Renal pelvis (tissue), 4 donors: ENCODE measurements around the gene ZDHHC11B. TPM values are rescaled to one million over a fixed set of nuclear protein-coding genes. Genes with fewer than 3 reads are reported as not detected.
"Not testable (repeated sequence)": the region's sequence is repeated elsewhere in the genome, so short reads cannot be mapped to it uniquely, and the experiment has no call there.

ENCODE experiments used
- DNase-seq: peaks from one replicate; pipeline ENCODE4 v3.0.0-alpha.2; 2013
- polyA plus RNA-seq, 3 donors: library from polyadenylated mRNA; unstranded; fragments of 120-200 nt; gene quantifications; one replicate each; pipeline ENCODE4 v1.2.1, GENCODE V29; 2013; ENCODE audit not compliant: insufficient read length in 3 of 3

ZDHHC11B gene
- polyA plus RNA-seq, 3 donors = 7.9 to 9.2 (median 8.7) TPM

DNA sequence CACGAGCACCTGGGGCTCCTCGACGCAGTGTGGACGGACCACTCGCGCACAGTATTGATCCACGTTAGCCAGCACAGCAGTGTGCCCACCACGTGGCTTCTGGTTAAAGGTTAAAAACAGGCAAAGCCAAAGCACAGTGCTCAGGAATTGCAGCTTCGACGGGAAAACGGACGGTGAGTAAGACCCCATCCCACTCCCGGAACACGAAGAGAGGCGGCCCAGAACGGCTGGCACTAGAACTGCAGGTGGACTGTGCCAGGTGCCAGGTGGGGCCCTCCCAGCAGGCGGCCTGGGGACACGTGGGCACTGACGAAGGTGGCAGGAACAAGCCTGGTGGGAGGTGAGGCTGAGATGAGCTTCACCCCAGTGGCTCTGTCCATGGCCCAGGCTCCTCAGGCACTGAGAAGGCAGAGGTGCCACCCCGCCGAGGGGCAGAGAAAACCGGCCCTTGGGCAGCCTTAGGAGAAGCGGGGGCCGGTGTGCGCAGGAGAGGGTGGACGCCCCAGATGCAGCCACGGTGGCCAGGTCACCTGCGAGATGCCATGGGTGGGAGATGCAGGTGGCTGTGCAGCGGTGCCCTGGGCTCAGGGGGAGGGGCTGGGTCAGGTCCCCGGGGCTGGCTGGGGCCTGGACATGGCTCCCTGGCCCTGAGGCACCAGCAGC is 96.0 kb downstream of the ZDHHC11B start:
- DNase-seq = not testable (repeated sequence)

- DNase-seq = not testable (repeated sequence)
Measured at GRCh38 chr5:686936-687335, 97.6 kb downstream of the ZDHHC11B start.

DNA sequence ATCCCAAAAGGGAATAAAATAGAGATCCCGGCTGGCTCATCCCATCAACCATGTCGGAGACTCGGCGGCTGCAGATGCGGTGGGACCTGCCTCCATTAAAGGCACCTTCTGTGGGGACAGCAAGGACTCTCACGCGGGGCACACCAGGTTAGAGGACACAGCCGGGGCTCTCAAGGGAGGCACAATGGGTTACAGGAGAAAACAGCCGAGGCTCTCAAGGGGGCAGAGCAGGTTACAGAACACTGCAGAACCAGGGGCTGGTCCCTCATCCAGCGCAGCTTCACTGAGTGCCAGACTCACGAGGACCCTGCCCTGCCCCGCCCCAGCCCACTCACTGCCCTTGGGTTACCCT is 98.4 kb downstream of the ZDHHC11B start:
- DNase-seq = not testable (repeated sequence)

DNA sequence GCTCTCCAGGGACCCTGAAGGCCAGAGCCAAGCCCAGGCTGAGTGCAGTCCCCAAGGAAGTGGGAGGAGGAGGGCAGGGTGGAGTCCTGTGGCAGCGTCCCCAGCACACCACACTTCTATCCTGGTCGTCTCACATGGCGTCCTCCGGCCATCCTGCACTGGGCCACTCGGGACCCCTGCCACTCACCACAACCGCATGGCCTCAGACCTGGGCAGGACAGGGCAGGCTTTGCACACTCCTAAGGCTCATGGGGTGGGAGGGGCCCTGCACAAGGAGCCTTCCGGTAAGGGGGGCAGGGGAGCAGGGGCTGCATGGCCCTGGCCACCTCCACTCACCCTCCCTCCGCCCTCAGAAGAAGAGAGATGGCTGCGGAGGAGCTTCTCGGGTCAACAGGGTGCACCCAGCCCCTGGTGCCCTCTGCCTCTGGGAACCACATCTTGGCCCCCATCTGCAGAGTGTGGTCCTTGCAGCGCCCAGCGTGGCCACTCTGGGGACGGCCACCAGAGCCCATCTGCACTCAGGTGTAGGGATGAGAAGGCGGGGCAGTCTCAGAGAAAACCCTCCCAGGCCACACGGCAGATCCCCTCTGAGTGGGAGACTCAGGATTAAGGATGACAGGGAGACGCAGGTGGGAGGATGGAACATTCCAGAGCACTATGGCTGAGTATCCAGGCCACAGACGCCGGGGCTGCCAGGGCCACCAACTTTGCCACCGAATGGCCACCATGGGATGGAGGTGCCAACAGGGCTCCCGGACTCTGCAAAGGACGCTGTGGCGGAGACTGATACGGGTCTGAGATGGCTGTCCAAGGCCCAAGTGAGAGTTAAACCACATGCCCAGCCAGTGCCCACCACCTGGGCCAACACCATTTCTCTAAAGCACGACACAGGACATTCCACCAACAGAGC is 99.0 kb downstream of the ZDHHC11B start:
- DNase-seq = no peak

DNA sequence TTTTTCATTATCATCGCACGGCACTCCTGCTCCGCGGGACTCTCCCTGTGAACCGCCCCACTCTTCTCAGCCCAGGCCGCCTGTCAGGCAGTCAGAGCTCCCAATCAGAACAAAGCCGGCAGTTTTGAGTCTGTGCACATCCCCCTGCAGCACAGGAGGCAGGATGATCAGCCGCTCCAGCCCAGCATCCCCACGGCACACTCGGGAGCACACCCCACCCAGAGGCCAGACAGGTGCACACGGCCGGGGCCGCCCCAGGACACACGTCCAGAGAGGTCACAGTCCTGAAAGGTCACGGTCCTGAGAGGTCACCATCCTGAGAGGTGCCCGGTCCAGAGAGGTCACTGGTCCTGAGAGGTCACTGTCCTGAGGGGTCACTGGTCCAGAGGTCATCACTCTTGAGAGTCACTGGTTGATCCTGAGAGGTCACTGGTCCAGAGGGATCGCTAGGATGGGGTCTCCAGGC is 99.7 kb downstream of the ZDHHC11B start:
- DNase-seq = no peak

GRCh38 chr5:683551-684481 is 100.7 kb downstream of the ZDHHC11B start:
- DNase-seq = no peak

DNA sequence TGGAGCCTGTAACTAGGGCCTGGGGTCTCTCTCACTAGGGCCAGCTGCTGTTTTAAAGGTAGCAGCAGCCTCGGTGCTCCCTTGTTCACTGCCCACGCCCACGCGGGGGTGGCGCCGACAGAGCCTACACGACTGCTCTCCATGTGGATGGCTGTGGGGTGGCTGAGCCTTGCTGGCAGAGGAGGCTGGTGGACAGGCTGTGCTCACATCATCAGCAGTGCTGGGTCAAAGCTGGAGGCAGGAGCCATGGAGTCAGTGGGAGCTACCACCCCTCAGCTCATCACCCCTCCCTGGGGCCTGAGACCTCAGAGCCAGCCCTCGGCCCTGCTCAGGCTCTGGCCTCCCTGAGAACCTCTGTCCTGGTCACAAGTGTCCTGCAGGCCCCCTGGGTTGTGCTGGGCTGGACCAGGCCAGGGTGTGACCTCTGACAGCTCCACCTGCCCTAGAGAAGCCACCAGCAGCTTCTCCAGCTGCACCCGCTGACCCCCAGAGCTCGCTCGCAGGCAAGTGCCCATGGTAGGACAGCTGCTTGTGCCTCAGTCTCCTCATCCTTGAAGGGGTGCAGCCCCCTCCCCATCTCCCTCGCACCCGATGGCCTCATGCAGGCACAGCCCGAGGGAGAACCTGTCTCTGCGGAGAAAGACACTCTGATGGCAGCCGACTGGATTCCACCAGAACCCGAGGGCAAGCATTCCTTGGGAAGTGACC is 101.7 kb downstream of the ZDHHC11B start:
- not testable (repeated sequence) for DNase-seq

GRCh38 chr5:682216-682615 is 102.3 kb downstream of the ZDHHC11B start:
- DNase-seq = not testable (repeated sequence)

- DNase-seq = not testable (repeated sequence)
Measured at GRCh38 chr5:681317-682191, 103.0 kb downstream of the ZDHHC11B start.

- DNase-seq = not testable (repeated sequence)
Measured at GRCh38 chr5:680836-681235, 103.7 kb downstream of the ZDHHC11B start.

DNA sequence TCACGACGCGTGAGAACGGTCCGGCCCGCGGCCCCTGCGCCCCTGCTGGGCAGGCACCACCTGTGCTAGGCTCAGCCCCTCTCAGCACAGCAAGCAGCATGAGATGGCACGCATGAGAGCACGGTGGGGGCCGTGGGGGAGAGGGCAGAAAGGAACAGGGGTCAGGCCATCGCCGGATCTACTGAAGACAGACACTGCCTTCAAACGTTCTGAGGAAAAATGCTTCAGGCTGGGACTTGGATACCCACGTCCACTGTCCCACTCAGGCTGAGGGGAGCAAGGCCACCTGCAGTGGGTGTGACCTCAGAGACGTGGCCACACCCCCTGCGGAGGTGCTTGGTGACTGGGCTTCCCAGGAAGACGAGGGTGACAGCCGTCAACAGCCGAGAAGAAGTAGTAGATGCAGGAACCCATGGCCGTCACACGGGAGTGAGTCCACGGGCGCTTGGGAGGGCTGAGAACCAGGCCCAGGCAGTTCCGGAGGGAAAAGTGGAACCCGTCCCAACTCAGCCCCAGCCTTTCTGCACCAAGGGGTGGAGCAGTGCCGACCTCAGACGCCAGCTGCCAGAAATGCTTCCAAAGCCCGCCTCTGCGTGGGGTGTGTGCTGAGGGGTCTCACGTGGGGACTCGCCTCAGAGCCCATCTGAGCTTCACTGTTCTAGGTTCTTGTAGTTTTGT is 104.3 kb downstream of the ZDHHC11B start:
- DNase-seq = not testable (repeated sequence)

GRCh38 chr5:679166-679895 is 105.2 kb downstream of the ZDHHC11B start:
- not testable (repeated sequence) for DNase-seq

DNA sequence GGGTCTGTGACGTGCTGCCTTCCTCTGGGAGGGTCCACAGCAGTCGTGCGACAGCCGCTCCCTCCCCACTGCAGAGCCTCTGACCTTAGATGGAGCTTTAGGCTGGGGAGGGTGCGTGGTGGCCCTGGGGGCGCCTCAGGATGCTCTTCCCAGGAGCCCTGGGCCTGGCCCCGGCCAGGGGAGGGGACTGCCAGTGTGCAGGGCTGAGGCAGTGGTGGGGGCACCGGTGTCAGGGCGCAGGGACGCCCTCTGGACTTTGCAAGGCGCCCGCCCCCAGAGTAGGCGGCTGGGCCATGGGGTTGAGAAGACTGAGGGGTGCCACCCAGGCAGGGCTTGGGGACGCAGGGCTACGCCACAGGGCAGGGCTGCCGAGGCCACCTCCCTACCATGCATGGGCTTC is 106.0 kb downstream of the ZDHHC11B start:
- not testable (repeated sequence) for DNase-seq

- no peak for DNase-seq
Measured at GRCh38 chr5:677131-678101, 107.1 kb downstream of the ZDHHC11B start.

- no peak for DNase-seq
Measured at GRCh38 chr5:676699-677076, 107.8 kb downstream of the ZDHHC11B start.

DNA sequence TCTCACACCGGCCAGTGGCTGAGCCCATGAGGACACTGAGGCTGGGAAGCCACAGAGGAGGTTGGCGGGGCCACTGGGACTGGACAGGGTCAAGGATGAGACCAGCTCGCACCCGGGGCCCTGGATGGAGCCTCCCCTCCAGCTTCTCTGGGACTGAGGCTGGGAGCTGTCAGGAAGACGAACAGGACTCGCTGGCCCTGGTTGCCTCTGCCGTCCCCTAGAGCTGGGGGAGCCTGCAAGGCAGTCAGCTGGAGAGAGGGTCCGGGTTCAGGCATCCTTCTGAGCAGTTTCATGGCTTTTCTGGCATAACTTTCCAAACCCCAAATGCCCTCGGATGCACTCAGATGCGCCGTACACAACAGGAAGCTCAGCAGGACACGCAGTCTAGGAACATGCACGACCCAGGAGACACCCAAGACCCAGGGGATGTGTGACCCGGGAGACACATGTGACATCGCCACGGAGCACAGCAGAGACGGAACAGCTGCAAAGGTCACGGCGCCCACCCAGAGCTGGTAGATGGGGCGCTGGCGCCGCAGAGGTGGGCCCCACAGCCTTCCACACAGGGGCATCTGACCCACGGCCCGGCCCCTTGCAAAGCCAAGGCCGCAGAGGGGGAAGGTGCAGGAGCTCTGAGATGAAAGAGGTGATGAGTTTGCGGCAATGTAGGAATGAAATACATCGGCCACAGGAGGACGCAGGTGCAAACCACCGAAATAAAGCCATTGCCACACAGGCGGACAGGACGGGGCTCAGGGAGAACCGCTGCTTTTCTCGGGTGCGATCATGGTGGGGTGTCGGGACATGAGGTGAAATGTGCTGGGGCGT is 108.4 kb downstream of the ZDHHC11B start:
- DNase-seq = no peak
